Activated CD8-positive, alpha-beta memory T cell treated with anti-CD3 and anti-CD28 coated beads, Interleukin-2, amount 50 U/mL, for 1 hour (primary cell): Measurements from ENCODE around the gene RNF44.

ENCODE experiments used
- DNase-seq: peaks from one replicate; pipeline ENCODE4 v3.0.0-alpha.2; 2020; ENCODE audit errors: extremely low read depth

The RNF44 gene

DNA sequence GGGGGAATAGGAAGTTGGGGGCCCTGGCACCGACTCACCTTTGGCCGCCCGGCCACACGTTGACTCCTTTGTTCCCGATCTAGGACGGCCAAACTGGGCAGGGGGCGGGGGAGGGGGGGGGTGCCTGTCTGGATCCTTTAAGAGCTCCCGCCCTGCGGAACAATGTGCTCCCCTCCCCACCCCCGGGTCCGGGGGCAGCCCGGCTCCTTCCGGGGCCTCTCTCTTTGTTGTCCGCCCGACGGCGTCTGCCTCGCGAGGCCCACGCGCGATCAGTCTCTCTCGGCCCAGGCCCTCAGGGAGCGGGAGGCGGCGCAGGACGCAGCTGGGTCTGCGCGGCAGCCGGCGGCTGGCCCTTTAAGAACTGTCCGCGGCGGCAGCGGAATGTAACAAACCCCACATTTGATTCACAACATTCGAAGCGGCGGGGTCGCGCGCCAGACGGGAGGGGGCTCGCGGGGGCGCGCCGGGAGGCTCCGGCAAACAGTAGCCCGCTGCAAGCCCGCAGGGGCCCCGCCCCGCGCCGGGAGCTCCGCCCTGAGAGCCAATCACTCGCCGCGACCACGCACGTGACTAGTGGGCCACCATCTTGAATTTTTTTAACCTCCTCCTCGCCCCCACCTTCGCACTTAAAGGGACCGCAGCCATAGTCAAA lies at the start of gene RNF44:
TSS of gene RNF44 (minus strand) at position 501 of the 652 bp plus-strand sequence. CDS start 4,930 bp downstream, outside the sequence.
- DNase-seq = peak; percentile 91

DNA sequence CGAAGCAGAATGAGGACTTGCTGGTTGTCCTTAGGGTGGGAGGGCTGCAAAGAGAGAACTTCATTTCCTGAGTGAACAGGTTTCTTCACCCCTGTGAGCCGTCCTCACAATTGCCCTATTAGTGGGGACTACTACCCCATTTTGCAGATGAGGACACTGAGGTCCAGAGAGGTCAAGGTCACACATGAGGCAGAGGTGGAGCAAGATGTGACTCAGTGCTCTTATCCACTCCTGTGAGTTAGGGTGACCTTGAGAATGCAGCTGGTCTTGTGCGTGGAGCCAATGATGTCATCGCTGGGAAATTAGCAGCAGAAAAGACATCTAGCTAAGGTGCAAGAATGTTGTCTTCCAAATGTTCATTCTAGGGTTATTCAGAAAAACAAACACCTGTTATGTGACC lies 45.9 kb upstream of the RNF44 start:
- no peak for DNase-seq

DNA sequence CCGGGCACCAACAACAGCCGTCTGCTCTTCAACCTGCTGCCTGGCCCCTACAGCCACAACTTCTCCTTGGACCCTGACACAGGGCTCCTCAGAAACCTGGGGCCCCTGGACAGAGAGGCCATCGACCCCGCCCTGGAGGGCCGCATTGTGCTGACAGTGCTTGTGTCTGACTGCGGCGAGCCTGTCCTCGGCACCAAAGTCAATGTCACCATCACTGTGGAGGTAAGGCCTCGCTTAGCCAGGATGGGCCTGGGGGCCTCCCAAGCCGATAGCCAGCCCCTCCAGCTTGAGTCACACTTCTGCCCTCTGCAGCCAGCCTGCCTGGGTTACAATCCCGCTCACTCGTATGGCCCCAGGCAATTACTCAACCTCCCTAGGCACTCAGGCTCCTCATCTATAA lies 44.2 kb upstream of the RNF44 start:
- DNase-seq = no peak

DNA sequence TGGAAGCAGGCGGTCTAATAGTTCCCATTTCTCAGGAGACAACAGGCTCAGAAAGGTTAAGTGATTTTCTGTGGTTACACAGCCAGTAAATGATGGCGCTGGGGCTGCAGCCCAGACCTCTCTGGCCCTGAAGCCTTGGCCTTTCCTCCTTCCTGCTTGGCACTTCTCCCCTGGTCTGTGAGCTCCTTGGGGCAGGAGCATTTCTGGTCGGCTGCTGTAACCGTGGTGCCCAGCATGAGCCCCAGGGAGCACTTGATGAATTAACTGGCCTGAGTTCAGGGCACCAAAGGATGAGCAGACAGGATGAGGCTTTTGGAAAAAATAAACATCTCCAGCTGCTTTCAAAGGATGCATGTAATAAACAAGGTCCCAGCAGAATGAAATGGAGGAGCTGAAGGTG lies 42.1 kb upstream of the RNF44 start:
- no peak for DNase-seq

DNA sequence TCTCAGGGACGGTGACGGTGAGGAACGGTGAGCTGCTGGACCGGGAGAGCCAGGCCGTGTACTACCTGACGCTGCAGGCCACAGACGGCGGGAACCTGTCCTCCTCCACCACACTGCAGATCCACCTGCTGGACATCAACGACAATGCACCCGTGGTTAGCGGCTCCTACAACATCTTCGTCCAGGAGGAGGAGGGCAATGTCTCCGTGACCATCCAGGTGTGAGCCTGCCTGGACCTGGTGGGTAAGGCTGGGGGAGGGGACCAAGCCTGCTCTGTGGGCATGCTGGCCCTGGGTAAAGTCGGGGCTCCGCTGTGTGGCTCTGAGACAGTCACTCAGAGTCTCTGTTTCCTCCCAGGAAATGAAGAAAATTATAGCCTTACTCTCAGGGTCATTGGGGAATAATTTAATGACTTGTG lies 41.2 kb upstream of the RNF44 start:
- DNase-seq = no peak

DNA sequence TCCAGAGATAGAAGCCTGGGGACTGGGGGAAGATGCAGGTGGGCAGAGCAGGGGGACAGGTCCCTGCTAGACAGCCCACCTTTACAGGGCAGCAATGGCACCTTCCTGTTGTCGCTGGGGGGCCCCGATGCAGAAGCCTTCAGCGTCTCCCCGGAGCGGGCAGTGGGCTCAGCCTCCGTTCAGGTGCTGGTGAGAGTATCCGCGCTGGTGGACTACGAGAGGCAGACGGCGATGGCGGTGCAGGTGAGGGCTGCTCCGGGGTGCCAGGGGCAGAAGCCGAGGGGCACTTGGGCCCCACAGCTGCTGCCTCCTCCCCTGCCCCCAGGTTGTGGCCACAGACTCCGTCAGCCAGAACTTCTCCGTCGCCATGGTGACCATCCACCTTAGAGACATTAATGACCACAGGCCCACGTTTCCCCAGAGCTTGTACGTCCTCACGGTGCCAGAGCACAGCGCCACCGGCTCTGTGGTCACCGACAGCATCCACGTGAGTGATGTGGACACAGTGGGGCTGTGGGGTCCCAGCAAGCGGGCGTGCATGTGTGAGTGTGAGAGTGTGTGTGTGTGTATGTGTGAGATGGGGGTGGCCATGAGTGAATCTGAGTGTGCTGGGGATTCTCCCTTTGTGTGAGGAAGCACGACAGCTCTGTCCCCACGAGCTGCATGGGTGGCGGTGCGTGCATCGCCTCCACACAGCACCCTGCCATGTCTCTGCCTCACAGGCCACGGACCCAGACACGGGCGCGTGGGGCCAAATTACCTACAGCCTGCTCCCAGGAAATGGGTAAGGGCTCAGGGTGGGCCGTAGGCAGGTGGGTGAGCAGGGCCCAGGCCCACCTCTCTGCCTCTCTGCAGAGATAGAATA lies 40.3 kb upstream of the RNF44 start:
- DNase-seq = no peak

DNA sequence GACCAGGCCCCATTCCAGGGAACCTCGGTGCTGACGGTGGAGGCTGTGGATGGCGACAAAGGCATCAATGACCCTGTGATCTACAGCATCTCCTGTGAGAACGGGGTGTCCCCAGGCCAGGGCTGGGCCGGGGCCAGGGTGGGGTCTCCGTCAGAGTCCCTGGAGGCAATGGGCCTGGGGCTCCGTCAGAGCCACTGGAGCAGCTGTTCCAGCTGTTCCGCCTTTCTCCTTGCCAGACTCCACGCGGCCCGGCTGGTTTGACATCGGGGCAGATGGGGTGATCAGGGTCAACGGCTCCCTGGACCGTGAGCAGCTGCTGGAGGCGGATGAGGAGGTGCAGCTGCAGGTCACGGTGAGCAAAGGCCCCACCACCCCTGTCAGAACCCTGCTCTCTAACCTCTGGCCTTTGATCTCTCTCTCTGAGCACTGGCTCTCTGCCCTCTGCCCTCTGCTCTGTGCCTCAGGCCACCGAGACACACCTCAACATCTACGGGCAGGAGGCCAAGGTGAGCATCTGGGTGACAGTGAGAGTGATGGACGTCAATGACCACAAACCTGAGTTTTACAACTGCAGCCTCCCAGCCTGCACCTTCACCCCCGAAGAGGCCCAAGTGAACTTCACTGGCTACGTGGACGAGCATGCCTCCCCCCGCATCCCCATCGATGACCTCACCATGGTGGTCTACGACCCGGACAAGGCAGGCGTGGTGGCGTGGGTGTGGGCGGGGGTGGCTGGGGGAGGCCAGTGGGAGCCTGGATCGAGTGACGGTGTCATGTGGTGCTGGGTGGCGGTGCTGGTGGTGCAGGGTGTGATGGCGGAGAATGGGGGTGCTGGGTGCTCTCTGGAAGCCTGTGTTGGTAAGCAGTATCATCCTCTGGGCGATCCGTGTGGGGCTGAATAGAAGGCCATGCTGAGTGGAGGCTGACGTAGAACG lies 38.6 kb upstream of the RNF44 start:
- no peak for DNase-seq

DNA sequence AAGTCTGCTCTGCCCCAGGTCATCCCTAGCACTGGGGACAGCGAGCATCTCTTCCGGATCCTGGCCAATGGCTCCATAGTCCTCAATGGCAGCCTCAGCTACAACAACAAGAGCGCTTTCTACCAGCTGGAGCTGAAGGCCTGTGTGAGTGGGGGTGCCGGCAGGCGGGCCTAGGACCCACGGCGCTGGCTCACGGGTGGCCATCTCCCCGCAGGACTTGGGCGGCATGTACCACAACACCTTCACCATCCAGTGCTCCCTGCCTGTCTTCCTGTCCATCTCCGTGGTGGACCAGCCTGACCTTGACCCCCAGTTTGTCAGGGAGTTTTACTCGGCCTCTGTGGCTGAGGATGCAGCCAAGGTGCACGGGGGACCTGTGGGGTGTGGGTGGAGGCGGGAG lies 37.9 kb upstream of the RNF44 start:
- DNase-seq = no peak

DNA sequence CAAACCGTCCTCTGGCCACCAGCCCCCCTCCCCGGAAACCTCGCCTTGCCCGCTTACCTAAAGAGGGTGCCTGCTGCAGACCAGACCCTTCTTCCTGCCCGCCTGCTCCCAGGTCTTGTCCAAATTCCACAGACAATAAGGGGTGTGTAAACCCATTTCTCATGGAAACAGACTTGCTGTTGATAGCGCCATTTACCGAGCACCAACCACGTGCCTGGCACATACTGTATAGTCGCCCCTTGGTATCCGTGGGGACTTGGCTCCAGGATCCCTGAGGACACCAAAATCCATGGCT lies 37.0 kb upstream of the RNF44 start:
- no peak for DNase-seq

DNA sequence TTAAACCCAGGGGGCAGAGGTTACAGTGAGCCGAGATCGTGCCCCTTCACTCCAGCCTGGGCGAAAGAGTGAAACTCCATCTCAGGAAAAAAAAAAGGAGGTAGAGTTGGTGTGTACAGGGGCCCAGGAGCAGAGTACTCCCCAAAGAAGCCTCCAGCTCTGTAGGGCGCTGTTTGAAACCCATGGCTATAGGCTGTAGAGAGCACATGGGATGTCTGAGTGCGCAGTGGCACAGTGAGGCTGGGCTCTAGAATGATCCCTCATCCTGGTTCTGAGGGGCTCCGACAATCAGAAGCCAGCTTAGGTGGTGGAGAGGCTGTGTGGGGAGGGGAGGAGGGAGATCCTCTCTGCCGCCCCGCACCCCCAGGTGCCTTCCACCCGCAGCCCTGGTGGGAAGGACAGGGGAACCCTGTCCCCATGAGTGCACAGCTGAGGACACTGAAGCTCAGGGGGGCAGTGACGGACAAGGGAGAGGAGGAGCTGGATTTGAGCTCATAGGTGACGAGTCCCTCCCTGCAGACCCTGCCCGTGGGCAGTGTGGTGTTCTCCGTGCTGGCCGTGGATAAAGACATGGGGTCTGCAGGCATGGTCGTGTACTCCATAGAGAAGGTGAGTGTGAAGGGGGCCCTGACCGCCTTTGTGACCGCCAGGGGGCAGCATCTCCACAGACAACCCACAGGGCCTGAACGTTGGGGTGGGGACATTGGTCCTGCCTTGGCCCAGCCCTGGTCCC lies 36.5 kb upstream of the RNF44 start:
- peak; percentile 51 for DNase-seq

DNA sequence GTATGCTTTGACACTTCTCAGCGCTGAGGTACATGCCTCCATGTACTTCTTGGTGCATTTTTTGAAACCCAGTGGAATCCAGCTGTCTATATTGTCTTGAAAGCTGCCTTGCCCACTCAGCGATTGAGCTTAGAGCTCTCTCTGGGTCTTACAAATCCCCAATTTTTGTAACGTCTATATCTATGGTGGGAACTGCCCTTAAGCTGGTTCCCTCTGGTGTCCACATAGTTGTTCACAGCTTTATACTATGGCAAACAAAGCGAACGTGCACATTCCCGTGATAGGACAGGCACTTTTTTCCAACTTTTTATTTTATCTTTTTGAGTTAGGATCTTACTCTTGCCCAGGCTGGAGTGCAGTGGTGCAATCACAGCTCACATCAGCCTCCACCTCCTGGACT lies 32.8 kb upstream of the RNF44 start:
- no peak for DNase-seq

DNA sequence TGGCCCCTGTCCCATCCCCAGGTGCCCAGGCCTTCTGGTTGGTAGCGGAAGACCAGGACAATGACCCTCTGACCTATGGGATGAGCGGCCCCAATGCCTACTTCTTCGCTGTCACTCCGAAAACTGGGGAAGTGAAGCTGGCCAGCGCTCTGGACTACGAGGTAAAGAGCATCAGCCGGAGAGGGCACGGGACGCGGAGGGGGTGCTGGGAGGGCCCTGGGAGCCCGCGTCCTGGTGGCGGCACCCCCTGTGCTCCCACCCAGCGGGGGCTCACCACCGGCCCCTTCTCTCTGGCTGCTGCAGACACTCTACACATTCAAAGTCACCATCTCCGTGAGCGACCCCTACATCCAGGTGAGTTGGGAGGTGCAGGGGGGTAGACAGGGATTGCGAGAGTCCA lies 31.5 kb upstream of the RNF44 start:
- no peak for DNase-seq

DNA sequence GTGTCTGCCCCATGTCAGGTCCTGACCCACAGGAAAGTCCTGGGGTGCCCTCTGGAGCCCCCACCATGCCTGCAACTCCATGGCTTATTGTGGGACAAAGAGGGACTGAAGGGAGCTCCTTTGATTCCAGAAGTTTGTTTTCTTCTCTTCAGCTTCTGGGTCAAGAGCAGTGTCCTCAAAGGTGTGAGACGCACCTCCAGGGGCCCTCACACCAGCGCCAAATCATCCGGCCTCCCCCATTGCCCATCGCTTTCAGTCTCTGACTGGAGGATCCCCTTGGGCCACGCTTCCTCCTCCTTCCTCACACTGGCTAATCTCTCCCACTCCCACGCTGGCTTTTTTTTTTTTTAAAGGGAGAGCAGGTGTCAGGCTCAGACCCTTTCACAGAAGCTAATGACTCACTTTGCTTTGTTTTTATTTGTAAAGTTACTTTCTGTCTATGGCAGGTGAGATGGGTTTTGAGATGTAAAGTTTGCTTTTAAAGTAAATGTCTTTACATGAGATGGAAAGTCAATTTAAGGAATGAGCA lies 28.6 kb upstream of the RNF44 start:
- no peak for DNase-seq

DNA sequence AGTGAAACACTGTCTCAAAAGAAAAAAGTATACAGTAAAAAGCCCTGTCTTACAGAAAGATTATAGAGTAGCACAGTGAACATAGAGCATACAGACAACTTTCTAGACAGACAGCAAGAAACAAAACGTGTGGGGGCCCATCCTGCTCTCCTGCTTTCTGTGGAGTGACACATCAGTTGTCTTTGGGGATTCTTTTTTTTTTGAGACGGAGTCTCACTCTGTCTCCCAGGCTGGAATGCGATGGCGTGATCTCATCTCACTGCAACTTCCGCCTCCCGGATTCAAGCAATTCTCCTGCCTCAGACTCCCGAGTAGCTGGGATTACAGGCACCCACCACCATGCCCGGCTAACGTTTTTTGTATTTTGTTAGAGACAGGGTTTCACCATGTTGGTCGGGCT lies 26.8 kb upstream of the RNF44 start:
- no peak for DNase-seq

DNA sequence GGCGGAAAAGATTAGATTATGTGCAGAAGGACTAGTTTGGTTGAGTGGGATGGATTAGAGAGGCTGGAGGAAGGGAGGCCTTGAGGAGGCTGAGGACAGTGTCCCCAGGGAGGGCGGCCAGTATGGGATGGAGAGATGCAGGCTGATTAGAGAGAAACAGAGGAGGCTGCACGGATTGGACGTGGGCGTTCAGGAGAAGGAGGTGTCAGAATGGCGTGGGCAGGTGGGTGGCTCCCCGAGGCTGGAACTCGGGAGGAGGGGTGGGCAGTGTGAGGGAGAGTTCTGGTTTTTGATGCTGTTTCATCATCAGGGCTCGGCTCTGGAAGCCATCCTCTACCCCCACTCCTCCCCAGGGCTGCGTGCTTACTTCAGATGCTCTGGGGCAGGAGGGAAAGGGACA lies 25.0 kb upstream of the RNF44 start:
- DNase-seq = no peak

DNA sequence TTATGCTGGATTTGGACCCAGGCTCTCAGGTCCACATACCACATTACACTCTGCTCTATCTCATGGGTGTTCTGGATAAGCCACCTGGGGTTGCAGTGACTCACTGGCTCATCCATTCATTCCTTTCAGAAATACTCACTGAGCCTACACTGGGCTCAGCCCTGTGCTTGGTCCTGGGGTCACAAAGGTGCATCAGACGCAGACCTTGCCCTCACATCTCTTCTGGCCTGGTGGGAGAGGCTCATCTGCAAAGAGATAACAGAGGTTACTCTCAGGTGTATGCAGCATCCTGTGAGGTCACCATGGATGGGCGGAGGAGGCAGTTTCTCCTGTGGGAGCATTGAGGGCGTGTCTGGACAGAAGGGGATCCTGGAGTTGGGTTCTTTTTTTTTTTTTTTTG lies 24.1 kb upstream of the RNF44 start:
- DNase-seq = no peak

DNA sequence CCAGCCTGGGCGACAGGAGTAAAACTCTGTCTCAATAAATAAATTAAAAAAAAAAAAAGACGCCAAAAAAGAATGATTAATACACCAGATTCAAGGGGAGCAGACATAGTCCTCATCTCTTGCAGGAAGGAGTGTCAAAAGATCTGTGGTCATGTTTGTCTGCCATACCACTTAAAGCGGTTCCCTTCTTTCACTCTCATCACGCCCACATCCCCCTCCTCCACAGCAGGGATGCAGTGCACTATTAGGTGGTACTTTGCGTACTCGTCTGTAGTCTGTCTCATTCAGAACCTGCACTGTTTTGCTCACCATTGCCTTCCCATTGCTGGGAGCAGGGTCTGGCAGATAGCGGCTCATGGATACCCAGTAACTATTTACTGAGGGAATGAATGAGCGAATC lies 23.2 kb upstream of the RNF44 start:
- DNase-seq = no peak

DNA sequence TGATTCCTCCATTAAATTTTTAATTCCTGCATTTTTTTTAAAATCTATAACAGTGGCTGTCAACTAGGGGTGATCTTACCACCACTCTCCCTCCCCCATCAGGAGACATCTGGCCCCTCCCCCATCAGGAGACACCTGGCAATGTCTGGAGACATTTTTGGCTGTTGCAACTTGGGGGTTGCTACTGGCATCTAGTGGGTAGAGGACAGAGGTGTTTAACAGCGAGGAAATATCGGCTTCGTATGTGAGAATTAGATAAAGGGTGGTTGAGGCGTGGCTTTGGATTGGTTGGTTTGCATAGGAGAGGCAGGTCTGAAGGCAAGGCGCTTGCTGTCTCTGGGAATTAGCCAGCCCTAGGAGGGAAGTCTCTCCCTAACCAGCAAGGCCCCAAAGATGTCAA lies 22.5 kb upstream of the RNF44 start:
- DNase-seq = no peak

DNA sequence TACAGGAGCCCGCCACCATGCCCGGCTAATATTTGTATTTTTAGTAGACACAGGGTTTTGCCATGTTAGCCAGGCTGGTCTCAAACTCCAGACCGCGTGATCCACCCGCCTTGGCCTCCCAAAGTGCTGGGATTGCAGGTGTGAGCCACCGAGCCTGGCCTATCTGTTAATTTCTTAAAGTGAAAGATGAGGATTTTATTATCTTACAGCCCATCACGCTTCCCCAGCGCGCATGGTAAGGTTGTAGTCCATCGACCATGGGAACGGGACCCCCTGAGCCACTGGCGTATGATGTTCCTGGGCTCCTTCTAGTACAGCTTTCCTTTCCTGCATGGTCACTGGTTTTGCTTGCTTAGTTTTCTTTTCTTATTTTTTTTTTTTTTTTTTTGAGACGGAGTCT lies 20.6 kb upstream of the RNF44 start:
- no peak for DNase-seq

DNA sequence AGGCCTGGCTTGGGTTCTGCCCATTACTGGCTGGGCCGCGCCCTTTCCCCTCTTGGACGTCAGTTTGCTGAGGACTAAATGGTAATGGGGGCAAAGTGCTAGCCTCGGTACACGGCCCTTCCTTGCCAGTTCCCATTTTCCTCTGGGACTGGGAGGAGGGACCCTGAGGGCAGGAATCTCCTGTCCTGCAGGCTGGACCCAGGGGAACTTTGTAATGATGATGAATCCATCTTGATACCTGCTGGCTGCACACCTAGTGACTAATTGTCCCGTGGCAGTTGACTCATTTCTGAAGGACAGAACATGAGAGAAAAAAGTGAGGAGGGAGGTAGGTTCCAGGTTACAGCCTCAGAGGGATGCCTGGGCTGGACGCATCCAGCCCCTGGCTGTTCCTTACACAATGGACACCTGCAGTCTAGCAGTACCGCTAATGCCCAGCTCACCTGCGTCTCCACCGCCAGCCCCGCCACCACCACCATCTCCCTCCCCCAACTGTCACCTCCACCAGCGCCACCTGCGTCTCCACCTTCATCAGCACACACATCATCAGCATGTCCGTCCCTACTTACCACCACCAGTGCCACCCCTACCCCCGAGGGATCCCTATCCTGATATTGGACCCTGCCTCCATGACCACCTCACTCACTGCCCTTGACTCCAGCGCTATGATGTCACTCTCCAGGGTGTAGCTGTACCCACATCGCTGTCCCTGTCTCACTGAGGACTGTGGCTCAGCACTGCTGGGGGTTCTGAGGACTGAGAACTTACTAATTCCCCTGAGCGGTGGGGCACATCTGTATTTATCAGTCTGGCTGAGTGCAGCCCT lies 16.3 kb upstream of the RNF44 start:
- no peak for DNase-seq
